Loucy (cell line): ENCODE data around the gene VPS26A.
"Not testable (repeated sequence)": the region's sequence is repeated elsewhere in the genome, so short reads cannot be mapped to it uniquely, and the experiment has no call there.

Experiments used
- EZH2phosphoT487 ChIP-seq: fragments of 200-600 bp; IDR thresholded peaks from 2 replicates; pipeline ENCODE4 v1.6.1; 2018; ENCODE audit warnings: antibody characterized with exemption, mild to moderate bottlenecking, moderate library complexity, borderline replicate concordance
- TF ChIP-seq, protein P1 (sequence below): fragments of 200-600 bp; sonication (generic); conservative IDR thresholded peaks from 2 replicates; pipeline ENCODE4 v1.5.1; 2014; ENCODE audit warnings: mild to moderate bottlenecking, antibody characterized with exemption, low read length

DNA sequence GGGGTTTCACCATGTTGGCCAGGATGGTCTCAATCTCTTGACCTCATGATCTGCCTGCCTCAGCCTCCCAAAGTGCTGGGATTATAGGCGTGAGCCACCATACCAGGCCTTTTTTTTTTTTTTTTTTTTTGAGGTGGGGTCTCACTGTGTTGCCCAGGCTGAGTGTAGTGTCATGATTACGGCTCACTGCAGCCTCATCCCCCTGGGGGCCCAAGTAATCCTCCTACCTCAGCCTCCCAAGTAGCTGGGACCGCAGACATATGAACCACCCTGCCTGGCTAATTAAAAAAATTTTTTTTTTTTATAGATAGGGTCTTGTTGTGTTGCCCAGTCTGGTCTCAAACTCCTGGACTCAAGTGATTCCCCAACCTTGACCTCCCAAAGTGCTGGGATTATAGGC lies 18.1 kb downstream of the VPS26A start:
- TF ChIP-seq, protein P1, sequence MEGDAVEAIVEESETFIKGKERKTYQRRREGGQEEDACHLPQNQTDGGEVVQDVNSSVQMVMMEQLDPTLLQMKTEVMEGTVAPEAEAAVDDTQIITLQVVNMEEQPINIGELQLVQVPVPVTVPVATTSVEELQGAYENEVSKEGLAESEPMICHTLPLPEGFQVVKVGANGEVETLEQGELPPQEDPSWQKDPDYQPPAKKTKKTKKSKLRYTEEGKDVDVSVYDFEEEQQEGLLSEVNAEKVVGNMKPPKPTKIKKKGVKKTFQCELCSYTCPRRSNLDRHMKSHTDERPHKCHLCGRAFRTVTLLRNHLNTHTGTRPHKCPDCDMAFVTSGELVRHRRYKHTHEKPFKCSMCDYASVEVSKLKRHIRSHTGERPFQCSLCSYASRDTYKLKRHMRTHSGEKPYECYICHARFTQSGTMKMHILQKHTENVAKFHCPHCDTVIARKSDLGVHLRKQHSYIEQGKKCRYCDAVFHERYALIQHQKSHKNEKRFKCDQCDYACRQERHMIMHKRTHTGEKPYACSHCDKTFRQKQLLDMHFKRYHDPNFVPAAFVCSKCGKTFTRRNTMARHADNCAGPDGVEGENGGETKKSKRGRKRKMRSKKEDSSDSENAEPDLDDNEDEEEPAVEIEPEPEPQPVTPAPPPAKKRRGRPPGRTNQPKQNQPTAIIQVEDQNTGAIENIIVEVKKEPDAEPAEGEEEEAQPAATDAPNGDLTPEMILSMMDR: not testable (repeated sequence)
- TF ChIP-seq EZH2phosphoT487: not testable (repeated sequence)
